Kidney (tissue), 14 donors: Measurements from ENCODE around the gene YPEL3. TPM values are rescaled to one million over a fixed set of nuclear protein-coding genes. Genes with fewer than 3 reads are reported as not detected.

Experiments used
- DNase-seq, 5 donors: peaks; one replicate each; pipeline ENCODE4 v3.0.0-alpha.2; 2013 to 2020
- FAIRE-seq: peaks from 2 replicates; lab custom pipeline; 2012; peaks lifted over from hg19 to GRCh38; lab: Jason Lieb, UNC
- H3K27ac ChIP-seq, 2 donors: one replicate each; pipeline ENCODE4 v1.7.0; 2013; ENCODE audit warnings: low read depth in 2 of 2, low read length in 2 of 2, inconsistent platforms in 1 of 2
- H3K27me3 ChIP-seq: one replicate; pipeline ENCODE4 v1.7.1; 2013; ENCODE audit warnings: low read length, inconsistent platforms; ENCODE audit not compliant: control insufficient read depth, insufficient read depth
- H3K36me3 ChIP-seq, 3 donors: one replicate each; pipeline versions ENCODE4 v1.7.0 to v1.7.1; 2013; ENCODE audit warnings: low read length in 3 of 3, control low read depth in 1 of 3, inconsistent platforms in 1 of 3; ENCODE audit not compliant: insufficient read depth in 3 of 3, control insufficient read depth in 2 of 3
- H3K4me1 ChIP-seq, 3 donors: one replicate each; pipeline versions ENCODE4 v1.7.0 to v1.7.1; 2013; ENCODE audit warnings: low read length in 3 of 3, inconsistent platforms in 1 of 3, low read depth in 1 of 3; ENCODE audit not compliant: control insufficient read depth in 2 of 3, insufficient read depth in 2 of 3
- H3K4me3 ChIP-seq, 3 donors: one replicate each; pipeline versions ENCODE4 v1.7.0 to v1.8.1; 2013; ENCODE audit warnings: low read length in 3 of 3, control low read depth in 1 of 3, inconsistent platforms in 1 of 3
- H3K9ac ChIP-seq, 3 donors: one replicate each; pipeline versions ENCODE4 v1.7.0 to v1.7.1; 2013; ENCODE audit warnings: low read length in 3 of 3, control low read depth in 1 of 3, inconsistent platforms in 1 of 3
- H3K9me3 ChIP-seq, 3 donors: one replicate each; pipeline versions ENCODE4 v1.7.0 to v1.7.1; 2013; ENCODE audit warnings: low read length in 3 of 3, control low read depth in 1 of 3, inconsistent platforms in 1 of 3; ENCODE audit not compliant: control insufficient read depth in 2 of 3, insufficient read depth in 1 of 3
- CTCF ChIP-seq: IDR thresholded peaks from 3 replicates; pipeline ENCODE4 v1.5.1; 2012; ENCODE audit warnings: mild to moderate bottlenecking, moderate library complexity, borderline replicate concordance; ENCODE audit not compliant: insufficient read depth; ENCODE audit errors: extremely low read depth
- intact Hi-C: fragments of 100-400 bp; cut with DNase I; formaldehyde crosslinking; loops from one replicate; pipeline ENCODE4 v1.11.1; 2022
- polyA plus RNA-seq: library from polyadenylated mRNA; stranded (reverse); fragments of 350-450 nt; fragmentation: Illumina TruSeq; extraction: RNeasy Lipid Tissue Mini Kit (QIAGEN cat#74804); gene quantifications from one replicate; pipeline ENCODE4 v1.2.3, GENCODE V29; 2014; ENCODE audit warnings: low read depth, low replicate concordance; ENCODE audit not compliant: insufficient read depth
- total RNA-seq: library from RNA; stranded (reverse); fragmentation: NEBNext Ultra II Directional; extraction: Animal tissue kit (Norgen Biotek cat#: 25700); gene quantifications from one replicate; pipeline ENCODE4 v1.2.1, GENCODE V29; 2021
- donor health status: control.
- donor health status: control.
- donor health status: control.
- donor health status: control.
- donor health status: control.
- donor health status: DM: yes; HTN: yes; CAD: no.
- donor health status: Normal renal cell carcinoma (clear cell type).

YPEL3 gene
- total and polyA plus RNA-seq, 2 donors from 2014 or later, result 40.0 to 107 TPM

- Histone ChIP-seq H3K4me1 (peaks cover 0 to 2% (median 0%) of the 10 kb centered on the region in 3 donors), H3K36me3 (peaks cover 0 to 37% (median 28%) of the 10 kb centered on the region in 3 donors), H3K9me3 (no peaks in the 10 kb centered on the region), H3K27ac (no peak overlapping the region), H3K27me3 (no peaks in the 10 kb centered on the region), H3K9ac (no peak overlapping the region), H3K4me3 (no peak overlapping the region)
- no peak for DNase-seq
- FAIRE-seq, result no peak
- intact Hi-C loops, result no loop called here
- no peak for TF ChIP-seq CTCF
These were observed 12.6 kb downstream of the YPEL3 start for GRCh38 chr16:30083216-30084055.

GRCh38 chr16:30082545-30083090 is 13.4 kb downstream of the YPEL3 start:
- no peak for TF ChIP-seq CTCF
- peaks cover 0 to 9% (median 0%) of the 10 kb centered on the region in 3 donors for H3K4me1 ChIP-seq
- no peak overlapping the region for H3K27ac ChIP-seq
- H3K36me3 ChIP-seq, result peaks cover 0 to 41% (median 33%) of the 10 kb centered on the region in 3 donors
- FAIRE-seq, result no peak
- intact Hi-C loops, result no loop called here
- H3K4me3 ChIP-seq, result no peak overlapping the region
- no peak for DNase-seq
- no peaks in the 10 kb centered on the region for H3K27me3 ChIP-seq
- H3K9me3 ChIP-seq, result no peaks in the 10 kb centered on the region
- no peak overlapping the region for H3K9ac ChIP-seq

- TF ChIP-seq CTCF, result no peak
These were observed 16.5 kb downstream of the YPEL3 start for GRCh38 chr16:30079480-30079879.

More at GRCh38 chr16:30079480-30079879, 16.5 kb downstream of the YPEL3 start:
- DNase-seq (no peak), FAIRE-seq (no peak)
- Histone ChIP-seq H3K27ac (no peak overlapping the region), H3K4me3 (no peak overlapping the region), H3K36me3 (peaks cover 0 to 42% (median 33%) of the 10 kb centered on the region in 3 donors), H3K27me3 (no peaks in the 10 kb centered on the region), H3K9me3 (no peaks in the 10 kb centered on the region), H3K4me1 (peaks cover 0 to 22% (median 8%) of the 10 kb centered on the region in 3 donors), H3K9ac (no peak overlapping the region)
- intact Hi-C loops, result no loop called here
